Activated naive CD4-positive, alpha-beta T cell treated with anti-CD3 and anti-CD28 coated beads, Interleukin-2, amount 50 U/mL, for 24 hours (primary cell): ENCODE results near the gene CRADD.

Source experiments
- H3K27ac Mint-ChIP-seq: one replicate; pipeline ENCODE4 v1.8.0; 2021; ENCODE audit warnings: mild to moderate bottlenecking, mixed read lengths
- H3K27me3 Mint-ChIP-seq: one replicate; pipeline ENCODE4 v1.8.0; 2021; ENCODE audit warnings: mixed read lengths
- H3K36me3 Mint-ChIP-seq: one replicate; pipeline ENCODE4 v1.8.0; 2021; ENCODE audit warnings: mixed read lengths
- H3K4me1 Mint-ChIP-seq: one replicate; pipeline ENCODE4 v1.8.0; 2021; ENCODE audit warnings: mixed read lengths
- H3K4me3 Mint-ChIP-seq: one replicate; pipeline ENCODE4 v1.8.0; 2021; ENCODE audit warnings: mild to moderate bottlenecking, mixed read lengths
- H3K9me3 Mint-ChIP-seq: one replicate; pipeline ENCODE4 v1.8.0; 2021; ENCODE audit warnings: mixed read lengths

Gene CRADD

GRCh38 chr12:93663006-93663728 lies 14.0 kb upstream of the CRADD start:
- H3K4me3 Mint-ChIP-seq = no peak overlapping the region
- H3K9me3 Mint-ChIP-seq = no peaks in the 10 kb centered on the region
- no peaks in the 10 kb centered on the region for H3K27me3 Mint-ChIP-seq
- no peaks in the 10 kb centered on the region for H3K4me1 Mint-ChIP-seq
- no peak overlapping the region for H3K27ac Mint-ChIP-seq
- no peaks in the 10 kb centered on the region for H3K36me3 Mint-ChIP-seq

- Mint-ChIP-seq H3K4me3 (no peak overlapping the region), H3K27ac (no peak overlapping the region), H3K9me3 (no peaks in the 10 kb centered on the region), H3K36me3 (no peaks in the 10 kb centered on the region), H3K4me1 (peaks cover 1% of the 10 kb centered on the region), H3K27me3 (no peaks in the 10 kb centered on the region)
These were observed 13.5 kb upstream of the CRADD start for GRCh38 chr12:93663729-93664084.

- Mint-ChIP-seq H3K4me3 (no peak overlapping the region), H3K27me3 (no peaks in the 10 kb centered on the region)
These were observed 12.5 kb upstream of the CRADD start for GRCh38 chr12:93664573-93665138.

GRCh38 chr12:93667672-93668071 lies 9.5 kb upstream of the CRADD start:
- Mint-ChIP-seq H3K27ac (no peak overlapping the region), H3K27me3 (no peaks in the 10 kb centered on the region), H3K4me3 (no peak overlapping the region), H3K4me1 (peaks cover 3% of the 10 kb centered on the region), H3K9me3 (no peaks in the 10 kb centered on the region), H3K36me3 (no peaks in the 10 kb centered on the region)

More at GRCh38 chr12:93664573-93665138, 12.5 kb upstream of the CRADD start:
- no peaks in the 10 kb centered on the region for H3K9me3 Mint-ChIP-seq
- no peaks in the 10 kb centered on the region for H3K36me3 Mint-ChIP-seq
- no peak overlapping the region for H3K27ac Mint-ChIP-seq
- peaks cover 3% of the 10 kb centered on the region for H3K4me1 Mint-ChIP-seq

- Mint-ChIP-seq H3K4me3 (no peak overlapping the region), H3K36me3 (no peaks in the 10 kb centered on the region), H3K4me1 (peaks cover 3% of the 10 kb centered on the region), H3K9me3 (no peaks in the 10 kb centered on the region), H3K27me3 (peaks cover 1% of the 10 kb centered on the region), H3K27ac (no peak overlapping the region)
These were observed 8.2 kb upstream of the CRADD start for GRCh38 chr12:93668919-93669418.

GRCh38 chr12:93669452-93669851 lies 7.7 kb upstream of the CRADD start:
- Mint-ChIP-seq H3K27me3 (peaks cover 1% of the 10 kb centered on the region), H3K27ac (no peak overlapping the region), H3K9me3 (no peaks in the 10 kb centered on the region), H3K36me3 (no peaks in the 10 kb centered on the region), H3K4me1 (peaks cover 3% of the 10 kb centered on the region), H3K4me3 (no peak overlapping the region)

- Mint-ChIP-seq H3K9me3 (no peaks in the 10 kb centered on the region), H3K36me3 (no peaks in the 10 kb centered on the region), H3K27me3 (peaks cover 1% of the 10 kb centered on the region), H3K27ac (no peak overlapping the region), H3K4me1 (peaks cover 3% of the 10 kb centered on the region), H3K4me3 (no peak overlapping the region)
These were observed 7.1 kb upstream of the CRADD start for GRCh38 chr12:93670104-93670503.

GRCh38 chr12:93671044-93671443 lies 6.1 kb upstream of the CRADD start:
- Mint-ChIP-seq H3K27ac (peak overlapping the region; percentile 33), H3K27me3 (peaks cover 1% of the 10 kb centered on the region), H3K9me3 (no peaks in the 10 kb centered on the region), H3K4me1 (peaks cover 3% of the 10 kb centered on the region), H3K4me3 (no peak overlapping the region), H3K36me3 (no peaks in the 10 kb centered on the region)

GRCh38 chr12:93673084-93673483 lies 4.1 kb upstream of the CRADD start:
- Mint-ChIP-seq H3K9me3 (no peaks in the 10 kb centered on the region), H3K4me3 (no peak overlapping the region), H3K27me3 (peaks cover 1% of the 10 kb centered on the region), H3K4me1 (peaks cover 16% of the 10 kb centered on the region), H3K36me3 (no peaks in the 10 kb centered on the region), H3K27ac (no peak overlapping the region)

- Mint-ChIP-seq H3K27ac (no peak overlapping the region), H3K4me3 (no peak overlapping the region), H3K4me1 (peaks cover 26% of the 10 kb centered on the region), H3K36me3 (peaks cover 4% of the 10 kb centered on the region), H3K9me3 (no peaks in the 10 kb centered on the region), H3K27me3 (peaks cover 1% of the 10 kb centered on the region)
These were observed 2.8 kb upstream of the CRADD start for GRCh38 chr12:93674386-93674785.

- Mint-ChIP-seq H3K4me1 (peaks cover 42% of the 10 kb centered on the region), H3K27ac (peak overlapping the region; percentile 100), H3K27me3 (peaks cover 1% of the 10 kb centered on the region), H3K9me3 (no peaks in the 10 kb centered on the region), H3K36me3 (peaks cover 10% of the 10 kb centered on the region), H3K4me3 (peak overlapping the region; percentile 97)
These were observed 574 bp upstream of the CRADD start for GRCh38 chr12:93676408-93677194.

- Mint-ChIP-seq H3K27me3 (peaks cover under 1% of the 10 kb centered on the region), H3K9me3 (no peaks in the 10 kb centered on the region), H3K4me1 (peaks cover 58% of the 10 kb centered on the region), H3K4me3 (peak overlapping the region; percentile 97), H3K27ac (no peak overlapping the region), H3K36me3 (peaks cover 17% of the 10 kb centered on the region)
These were observed 1.6 kb downstream of the CRADD start for GRCh38 chr12:93678779-93679178.

GRCh38 chr12:93679308-93679925 lies 2.2 kb downstream of the CRADD start:
- Mint-ChIP-seq H3K36me3 (peaks cover 17% of the 10 kb centered on the region), H3K4me1 (peaks cover 64% of the 10 kb centered on the region), H3K9me3 (no peaks in the 10 kb centered on the region), H3K27me3 (no peaks in the 10 kb centered on the region), H3K4me3 (peak overlapping the region; percentile 53), H3K27ac (peak overlapping the region; percentile 43)

- Mint-ChIP-seq H3K27ac (peak overlapping the region; percentile 43), H3K36me3 (peaks cover 17% of the 10 kb centered on the region), H3K4me1 (peaks cover 70% of the 10 kb centered on the region), H3K4me3 (no peak overlapping the region), H3K27me3 (no peaks in the 10 kb centered on the region), H3K9me3 (no peaks in the 10 kb centered on the region)
These were observed 2.8 kb downstream of the CRADD start for GRCh38 chr12:93680006-93680405.

GRCh38 chr12:93682846-93683261 lies 5.7 kb downstream of the CRADD start:
- Mint-ChIP-seq H3K9me3 (no peaks in the 10 kb centered on the region), H3K27ac (no peak overlapping the region), H3K36me3 (peaks cover 20% of the 10 kb centered on the region), H3K4me1 (peaks cover 67% of the 10 kb centered on the region), H3K4me3 (no peak overlapping the region), H3K27me3 (no peaks in the 10 kb centered on the region)
